ENCODE measurements around the gene UXS1.
A peak's percentile ranks its signal among the peaks of the same experiment; 100 is the strongest.
"Not testable (repeated sequence)": the region's sequence is repeated elsewhere in the genome, so short reads cannot be mapped to it uniquely, and the experiment has no call there.

UXS1 gene

GRCh38 chr2:106193977-106194778 lies at the start of gene UXS1:
Gene UXS1, minus strand, starts transcription at chr2:106194301. Its CDS starts 60 bp downstream, at chr2:106194241.
- peak; percentile 93 for DNase-seq

- not testable (repeated sequence) for DNase-seq
These were observed 45.4 kb upstream of the UXS1 start for GRCh38 chr2:106239491-106239890.

- not testable (repeated sequence) for DNase-seq
These were observed 41.3 kb upstream of the UXS1 start for GRCh38 chr2:106235392-106235791.

- no peak for DNase-seq
These were observed 39.2 kb upstream of the UXS1 start for GRCh38 chr2:106233350-106233706.

GRCh38 chr2:106232638-106233349 lies 38.7 kb upstream of the UXS1 start:
- no peak for DNase-seq

GRCh38 chr2:106223347-106223746 lies 29.2 kb upstream of the UXS1 start:
- no peak for DNase-seq

GRCh38 chr2:106222057-106222456 lies 28.0 kb upstream of the UXS1 start:
- DNase-seq, result not testable (repeated sequence)

GRCh38 chr2:106219813-106220212 lies 25.7 kb upstream of the UXS1 start:
- no peak for DNase-seq

GRCh38 chr2:106219157-106219556 lies 25.1 kb upstream of the UXS1 start:
- DNase-seq, result not testable (repeated sequence)

GRCh38 chr2:106208874-106209273 lies 14.8 kb upstream of the UXS1 start:
- DNase-seq, result no peak

GRCh38 chr2:106208399-106208798 lies 14.3 kb upstream of the UXS1 start:
- DNase-seq, result no peak

- DNase-seq, result no peak
These were observed 13.1 kb upstream of the UXS1 start for GRCh38 chr2:106207246-106207645.

- DNase-seq, result peak; percentile 89
These were observed 11.4 kb upstream of the UXS1 start for GRCh38 chr2:106205488-106205887.

GRCh38 chr2:106204551-106204950 lies 10.4 kb upstream of the UXS1 start:
- not testable (repeated sequence) for DNase-seq

- no peak for DNase-seq
These were observed 7.6 kb upstream of the UXS1 start for GRCh38 chr2:106201661-106202060.

- no peak for DNase-seq
These were observed 3.8 kb upstream of the UXS1 start for GRCh38 chr2:106197878-106198277.

- DNase-seq, result no peak
These were observed 1.9 kb upstream of the UXS1 start for GRCh38 chr2:106195981-106196380.

GRCh38 chr2:106195456-106195855 lies 1.4 kb upstream of the UXS1 start:
- DNase-seq, result no peak

GRCh38 chr2:106193690-106193976 lies 468 bp downstream of the UXS1 start:
- DNase-seq, result no peak

- peak; percentile 92 for DNase-seq
These were observed 1.1 kb downstream of the UXS1 start for GRCh38 chr2:106192752-106193689.

- DNase-seq, result no peak
These were observed 2.5 kb downstream of the UXS1 start for GRCh38 chr2:106191511-106192016.

- DNase-seq, result no peak
These were observed 4.2 kb downstream of the UXS1 start for GRCh38 chr2:106189764-106190468.

- DNase-seq, result no peak
These were observed 4.8 kb downstream of the UXS1 start for GRCh38 chr2:106189325-106189724.

Data from NCI-H510A treated with DMSO at 0.1 percent for 48 hours (cell line).